SK-N-SH (cell line): ENCODE data around the gene DNAJC5. TPM values are rescaled to one million over a fixed set of nuclear protein-coding genes. Genes with fewer than 3 reads are reported as not detected.

Experiments
- CTCF ChIA-PET: fragments of 300-600, 350-600 bp; formaldehyde crosslinking; extraction: SDS; loops from one replicate; lab custom pipeline; 2021; lab: Yijun Ruan, JAX
- POLR2A ChIA-PET: fragments of 350-600 bp; sonication (Branson Sonifier 250); formaldehyde crosslinking; extraction: SDS; loops from one replicate; lab custom pipeline; 2020; ENCODE audit warnings: antibody characterized with exemption, inconsistent platforms; lab: Yijun Ruan, JAX
- DNase-seq: peaks from one replicate; pipeline ENCODE4 v3.0.0; 2012
- H2AFZ ChIP-seq: fragments of 200-600 bp; sonication (generic); 2 replicates; pipeline ENCODE4 v1.8.1; 2016; ENCODE audit warnings: antibody characterized with exemption, mild to moderate bottlenecking, low read depth
- H3F3A ChIP-seq: fragments of 200-600 bp; sonication (generic); replicated peaks from 2 replicates; pipeline ENCODE3; 2016; ENCODE audit warnings: antibody characterized with exemption, mild to moderate bottlenecking; ENCODE audit not compliant: insufficient read depth
- H3K27ac ChIP-seq, 2 experiments: fragments of 200-500 bp in 1 of 2; fragments of 200-600 bp in 1 of 2; sonication (Bioruptor generic) in 1 of 2; sonication (generic), shearing (Covaris generic) in 1 of 2; 2 replicates each; pipeline versions ENCODE4 v1.5.1 to v1.6.1; 2014 to 2016; ENCODE audit warnings: low read depth in 2 of 2, inconsistent platforms in 1 of 2, low read length in 1 of 2, mild to moderate bottlenecking in 1 of 2, mixed read lengths in 1 of 2
- H3K27me3 ChIP-seq: fragments of 200-600 bp; sonication (generic), shearing (Covaris generic); 2 replicates; pipeline ENCODE4 v1.6.1; 2016; ENCODE audit warnings: mixed run types; ENCODE audit not compliant: insufficient read depth
- H3K36me3 ChIP-seq, 2 experiments: fragments of 200-500 bp in 1 of 2; fragments of 200-600 bp in 1 of 2; sonication (Bioruptor generic) in 1 of 2; sonication (generic) in 1 of 2; replicated peaks in 1 of 2; 2 replicates each; pipeline versions ENCODE3 to v1.5.1; 2014 to 2016; ENCODE audit warnings: low read length in 1 of 2, mild to moderate bottlenecking in 1 of 2; ENCODE audit not compliant: insufficient read depth in 2 of 2, control insufficient read depth in 1 of 2
- H3K4me1 ChIP-seq, 2 experiments: fragments of 200-500 bp in 1 of 2; fragments of 200-600 bp in 1 of 2; sonication (Bioruptor generic) in 1 of 2; sonication (generic), shearing (Covaris generic) in 1 of 2; 2 replicates each; pipeline versions ENCODE4 v1.5.1 to v1.6.1; 2014 to 2016; ENCODE audit warnings: low read depth in 1 of 2, low read length in 1 of 2, mixed run types in 1 of 2; ENCODE audit not compliant: insufficient read depth in 2 of 2, control insufficient read depth in 1 of 2
- H3K4me2 ChIP-seq: fragments of 200-600 bp; sonication (generic), shearing (Covaris generic); 2 replicates; pipeline ENCODE4 v1.6.1; 2017; ENCODE audit warnings: mixed run types
- H3K4me3 ChIP-seq, 2 experiments: fragments of 200-500 bp in 1 of 2; fragments of 200-600 bp in 1 of 2; sonication (Bioruptor generic) in 1 of 2; sonication (generic), shearing (Covaris generic) in 1 of 2; 2 replicates each; pipeline versions ENCODE4 v1.5.1 to v1.8.1; 2014 to 2016; ENCODE audit warnings: low read depth in 2 of 2, inconsistent platforms in 1 of 2, low read length in 1 of 2, mild to moderate bottlenecking in 1 of 2, mixed read lengths in 1 of 2, moderate library complexity in 1 of 2
- H3K79me2 ChIP-seq: fragments of 200-600 bp; sonication (generic); 2 replicates; pipeline ENCODE4 v1.8.1; 2017; ENCODE audit warnings: mild to moderate bottlenecking; ENCODE audit not compliant: insufficient read depth
- H3K9ac ChIP-seq: fragments of 200-600 bp; sonication (generic); 2 replicates; pipeline ENCODE4 v1.6.1; 2017; ENCODE audit warnings: mixed run types
- H3K9me2 ChIP-seq: fragments of 200-600 bp; sonication (generic); 2 replicates; pipeline ENCODE4 v1.6.1; 2017; ENCODE audit warnings: mixed run types
- H3K9me3 ChIP-seq: fragments of 200-600 bp; sonication (generic); 2 replicates; pipeline ENCODE4 v1.6.1; 2017; ENCODE audit warnings: mixed run types, mild to moderate bottlenecking, moderate library complexity
- H4K20me1 ChIP-seq: fragments of 200-600 bp; sonication (generic); 2 replicates; pipeline ENCODE4 v1.6.1; 2017; ENCODE audit warnings: mild to moderate bottlenecking, mixed run types; ENCODE audit not compliant: insufficient read depth
- CTCF ChIP-seq: fragments of 200-600 bp; sonication (generic); IDR thresholded peaks from 2 replicates; pipeline ENCODE4 v1.6.1; 2017; ENCODE audit warnings: antibody characterized with exemption, mild to moderate bottlenecking, moderate library complexity
- ELF1 ChIP-seq: IDR thresholded peaks from 2 replicates; pipeline ENCODE4 v1.4.0; 2012
- EZH2phosphoT487 ChIP-seq: fragments of 200-600 bp; sonication (generic); IDR thresholded peaks from 2 replicates; pipeline ENCODE4 v1.6.1; 2017; ENCODE audit warnings: low read depth, mixed run types, mild to moderate bottlenecking, antibody characterized with exemption, moderate library complexity, borderline replicate concordance
- FOSL2 ChIP-seq: IDR thresholded peaks from 2 replicates; pipeline ENCODE4 v1.4.0; 2012; ENCODE audit warnings: low read depth, mild to moderate bottlenecking, moderate library complexity, borderline replicate concordance
- IRF3 ChIP-seq: fragments of 150-350 bp; IDR thresholded peaks from 2 replicates; pipeline ENCODE4 v1.6.1; 2016; ENCODE audit warnings: mild to moderate bottlenecking, low read depth, low read length
- MEF2A ChIP-seq: IDR thresholded peaks from 2 replicates; pipeline ENCODE4 v1.4.0; 2012; ENCODE audit warnings: low read depth, borderline replicate concordance
- RAD21 ChIP-seq: IDR thresholded peaks from 2 replicates; pipeline ENCODE4 v1.6.1; 2012; ENCODE audit warnings: mild to moderate bottlenecking, low read length
- RXRA ChIP-seq: IDR thresholded peaks from 2 replicates; pipeline ENCODE4 v1.4.0; 2012; ENCODE audit warnings: low read depth, mild to moderate bottlenecking, borderline replicate concordance
- SMC3 ChIP-seq: IDR thresholded peaks from 2 replicates; pipeline ENCODE4 v1.6.1; 2012; ENCODE audit warnings: low read depth, low read length, improper control_type of control experiment
- TAF1 ChIP-seq: IDR thresholded peaks from 2 replicates; pipeline ENCODE4 v1.6.1; 2012; ENCODE audit warnings: low read depth, mild to moderate bottlenecking, low read length, moderate library complexity, borderline replicate concordance
- TCF12 ChIP-seq: IDR thresholded peaks from 2 replicates; pipeline ENCODE4 v1.4.0; 2012
- TEAD4 ChIP-seq: IDR thresholded peaks from 2 replicates; pipeline ENCODE4 v1.4.0; 2012; ENCODE audit warnings: mild to moderate bottlenecking, borderline replicate concordance; ENCODE audit not compliant: insufficient read depth
- USF1 ChIP-seq: IDR thresholded peaks from 2 replicates; pipeline ENCODE4 v1.4.0; 2012; ENCODE audit warnings: low read depth, borderline replicate concordance
- YY1 ChIP-seq: IDR thresholded peaks from 2 replicates; pipeline ENCODE4 v1.4.0; 2012; ENCODE audit warnings: low read depth, mild to moderate bottlenecking
- WGBS: methylation state at CpG from one replicate; pipeline ENCODE4 v1.1.6; 2017; ENCODE audit warnings: low lambda C conversion rate; 5-methylcytosine and 5-hydroxymethylcytosine counted together
- polyA plus RNA-seq, 3 experiments: library from polyadenylated mRNA; depleted of rRNA; stranded (reverse); fragments of >200 nt; gene quantifications; 2 replicates each; pipeline ENCODE4 v1.2.3, GENCODE V29; 2012
- TF ChIP-seq, protein P1 (sequence below): IDR thresholded peaks from 2 replicates; pipeline ENCODE4 v1.4.0; 2012; ENCODE audit warnings: low read depth, borderline replicate concordance
- TF ChIP-seq, protein P2 (sequence below): IDR thresholded peaks from 2 replicates; pipeline ENCODE4 v1.6.1; 2012; ENCODE audit warnings: mild to moderate bottlenecking, low read depth, low read length, moderate library complexity
- TF ChIP-seq, protein P3 (sequence below): IDR thresholded peaks from 2 replicates; pipeline ENCODE4; 2012

DNAJC5 gene
- polyA plus RNA-seq, 1 of the 3 experiments (the other 2 are of a cell fraction): 24.2 TPM

- Histone ChIP-seq H3K79me2 (peaks cover 63% of the 10 kb centered on the region), H3K27me3 (no peaks in the 10 kb centered on the region), H2AFZ (no peak overlapping the region), H3K9ac (no peak overlapping the region), H3K4me2 (no peak overlapping the region), H4K20me1 (peaks cover 30% of the 10 kb centered on the region), H3F3A (no peaks in the 10 kb centered on the region), H3K9me3 (no peaks in the 10 kb centered on the region), H3K4me3 (no peak overlapping the region), H3K27ac (no peak overlapping the region), H3K9me2 (no peaks in the 10 kb centered on the region), H3K36me3 (peaks cover 22 to 25% of the 10 kb centered on the region in 2 experiments), H3K4me1 (no peaks in the 10 kb centered on the region)
- ChIA-PET POLR2A (no interaction called here), CTCF (interaction anchor here (1.6 kb wide), 1 partner anchor 47 kb away, joined by 3 read pairs; no protein-coding TSS in a partner anchor)
- no peak for DNase-seq
- 92% methylated on average over 6 of the region's 8 CpGs for WGBS
- TF ChIP-seq TCF12: no peak
- TF ChIP-seq EZH2phosphoT487: no peak
- TF ChIP-seq, protein P1, sequence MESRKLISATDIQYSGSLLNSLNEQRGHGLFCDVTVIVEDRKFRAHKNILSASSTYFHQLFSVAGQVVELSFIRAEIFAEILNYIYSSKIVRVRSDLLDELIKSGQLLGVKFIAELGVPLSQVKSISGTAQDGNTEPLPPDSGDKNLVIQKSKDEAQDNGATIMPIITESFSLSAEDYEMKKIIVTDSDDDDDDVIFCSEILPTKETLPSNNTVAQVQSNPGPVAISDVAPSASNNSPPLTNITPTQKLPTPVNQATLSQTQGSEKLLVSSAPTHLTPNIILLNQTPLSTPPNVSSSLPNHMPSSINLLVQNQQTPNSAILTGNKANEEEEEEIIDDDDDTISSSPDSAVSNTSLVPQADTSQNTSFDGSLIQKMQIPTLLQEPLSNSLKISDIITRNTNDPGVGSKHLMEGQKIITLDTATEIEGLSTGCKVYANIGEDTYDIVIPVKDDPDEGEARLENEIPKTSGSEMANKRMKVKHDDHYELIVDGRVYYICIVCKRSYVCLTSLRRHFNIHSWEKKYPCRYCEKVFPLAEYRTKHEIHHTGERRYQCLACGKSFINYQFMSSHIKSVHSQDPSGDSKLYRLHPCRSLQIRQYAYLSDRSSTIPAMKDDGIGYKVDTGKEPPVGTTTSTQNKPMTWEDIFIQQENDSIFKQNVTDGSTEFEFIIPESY: no peak
- no peak for TF ChIP-seq YY1
- TF ChIP-seq RXRA: no peak
- TF ChIP-seq RAD21: no peak
Observed at GRCh38 chr20:63926298-63926697, 31.4 kb downstream of the DNAJC5 start.

DNA sequence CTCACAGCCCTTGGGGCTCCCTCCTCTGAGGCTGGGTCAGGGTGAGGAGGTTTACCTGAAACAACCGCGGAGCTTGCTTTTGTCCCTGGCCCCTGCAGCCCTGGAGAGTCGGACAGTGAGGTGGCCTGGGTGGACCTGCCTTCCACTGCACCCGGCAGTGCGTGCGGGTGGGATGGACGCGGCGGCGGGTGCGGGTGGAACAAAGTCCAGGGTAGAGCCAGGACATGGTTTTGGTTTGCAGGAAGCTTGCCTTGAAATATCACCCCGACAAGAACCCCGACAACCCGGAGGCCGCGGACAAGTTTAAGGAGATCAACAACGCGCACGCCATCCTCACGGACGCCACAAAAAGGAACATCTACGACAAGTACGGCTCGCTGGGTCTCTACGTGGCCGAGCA lies 34.1 kb downstream of the DNAJC5 start:
- Histone ChIP-seq H4K20me1 (peaks cover 24% of the 10 kb centered on the region; the same call in 1 of the 2 replicates), H3K4me2 (no peak overlapping the region), H3K9me3 (no peaks in the 10 kb centered on the region), H3K79me2 (peaks cover 35% of the 10 kb centered on the region), H3K4me3 (no peak overlapping the region), H3K27me3 (no peaks in the 10 kb centered on the region), H3K9me2 (no peaks in the 10 kb centered on the region), H3K9ac (no peak overlapping the region), H3K27ac (no peak overlapping the region), H3F3A (no peaks in the 10 kb centered on the region), H3K36me3 (peaks cover 22 to 44% of the 10 kb centered on the region in 2 experiments), H2AFZ (no peak overlapping the region), H3K4me1 (no peaks in the 10 kb centered on the region)
- DNase-seq: no peak
- POLR2A ChIA-PET: no interaction called here
- CTCF ChIA-PET: interaction anchor here (1.2 kb wide), 1 partner anchor 154 kb away, joined by 3 read pairs; no protein-coding TSS in a partner anchor
- 95% methylated on average over 26 of the region's 26 CpGs for WGBS
- TF ChIP-seq CTCF: no peak
- TF ChIP-seq, protein P2, sequence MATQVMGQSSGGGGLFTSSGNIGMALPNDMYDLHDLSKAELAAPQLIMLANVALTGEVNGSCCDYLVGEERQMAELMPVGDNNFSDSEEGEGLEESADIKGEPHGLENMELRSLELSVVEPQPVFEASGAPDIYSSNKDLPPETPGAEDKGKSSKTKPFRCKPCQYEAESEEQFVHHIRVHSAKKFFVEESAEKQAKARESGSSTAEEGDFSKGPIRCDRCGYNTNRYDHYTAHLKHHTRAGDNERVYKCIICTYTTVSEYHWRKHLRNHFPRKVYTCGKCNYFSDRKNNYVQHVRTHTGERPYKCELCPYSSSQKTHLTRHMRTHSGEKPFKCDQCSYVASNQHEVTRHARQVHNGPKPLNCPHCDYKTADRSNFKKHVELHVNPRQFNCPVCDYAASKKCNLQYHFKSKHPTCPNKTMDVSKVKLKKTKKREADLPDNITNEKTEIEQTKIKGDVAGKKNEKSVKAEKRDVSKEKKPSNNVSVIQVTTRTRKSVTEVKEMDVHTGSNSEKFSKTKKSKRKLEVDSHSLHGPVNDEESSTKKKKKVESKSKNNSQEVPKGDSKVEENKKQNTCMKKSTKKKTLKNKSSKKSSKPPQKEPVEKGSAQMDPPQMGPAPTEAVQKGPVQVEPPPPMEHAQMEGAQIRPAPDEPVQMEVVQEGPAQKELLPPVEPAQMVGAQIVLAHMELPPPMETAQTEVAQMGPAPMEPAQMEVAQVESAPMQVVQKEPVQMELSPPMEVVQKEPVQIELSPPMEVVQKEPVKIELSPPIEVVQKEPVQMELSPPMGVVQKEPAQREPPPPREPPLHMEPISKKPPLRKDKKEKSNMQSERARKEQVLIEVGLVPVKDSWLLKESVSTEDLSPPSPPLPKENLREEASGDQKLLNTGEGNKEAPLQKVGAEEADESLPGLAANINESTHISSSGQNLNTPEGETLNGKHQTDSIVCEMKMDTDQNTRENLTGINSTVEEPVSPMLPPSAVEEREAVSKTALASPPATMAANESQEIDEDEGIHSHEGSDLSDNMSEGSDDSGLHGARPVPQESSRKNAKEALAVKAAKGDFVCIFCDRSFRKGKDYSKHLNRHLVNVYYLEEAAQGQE: no peak
- TF ChIP-seq, protein P3, sequence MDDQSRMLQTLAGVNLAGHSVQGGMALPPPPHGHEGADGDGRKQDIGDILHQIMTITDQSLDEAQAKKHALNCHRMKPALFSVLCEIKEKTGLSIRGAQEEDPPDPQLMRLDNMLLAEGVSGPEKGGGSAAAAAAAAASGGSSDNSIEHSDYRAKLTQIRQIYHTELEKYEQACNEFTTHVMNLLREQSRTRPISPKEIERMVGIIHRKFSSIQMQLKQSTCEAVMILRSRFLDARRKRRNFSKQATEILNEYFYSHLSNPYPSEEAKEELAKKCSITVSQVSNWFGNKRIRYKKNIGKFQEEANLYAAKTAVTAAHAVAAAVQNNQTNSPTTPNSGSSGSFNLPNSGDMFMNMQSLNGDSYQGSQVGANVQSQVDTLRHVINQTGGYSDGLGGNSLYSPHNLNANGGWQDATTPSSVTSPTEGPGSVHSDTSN: no peak
- no peak for TF ChIP-seq SMC3
- TF ChIP-seq ELF1: no peak
- TF ChIP-seq TEAD4: no peak
- TF ChIP-seq RAD21: no peak
- no peak for TF ChIP-seq FOSL2
- no peak for TF ChIP-seq USF1
- TF ChIP-seq TAF1: no peak
- no peak for TF ChIP-seq RXRA
- TF ChIP-seq MEF2A: no peak
- TF ChIP-seq IRF3: no peak
